ENCODE data around the gene HOXA10.

Gene HOXA10

GRCh38 chr7:27203365-27203953 is 29.3 kb upstream of the HOXA10 start:
- H3K4me3 ChIP-seq (ENCODE audit: low read length) = no peak overlapping the region
- no peak for TF ChIP-seq CTCF (conservative IDR thresholded peaks at IDR 0.05; ENCODE audit: low read length)
- DNase-seq (ENCODE audit: low read depth) = no peak

GRCh38 chr7:27202862-27203134 is 28.7 kb upstream of the HOXA10 start:
- DNase-seq (ENCODE audit: low read depth) = no peak
- TF ChIP-seq CTCF (conservative IDR thresholded peaks at IDR 0.05; ENCODE audit: low read length) = no peak

GRCh38 chr7:27202018-27202861 is 28.1 kb upstream of the HOXA10 start:
- DNase-seq (ENCODE audit: low read depth) = no peak
- no peak overlapping the region for H3K4me3 ChIP-seq (ENCODE audit: low read length)
- no peak for TF ChIP-seq CTCF (conservative IDR thresholded peaks at IDR 0.05; ENCODE audit: low read length)

More at GRCh38 chr7:27202862-27203134, 28.7 kb upstream of the HOXA10 start:
- H3K4me3 ChIP-seq (ENCODE audit: low read length) = no peak overlapping the region

GRCh38 chr7:27201580-27202017 is 27.5 kb upstream of the HOXA10 start:
- DNase-seq (ENCODE audit: low read depth) = no peak
- H3K4me3 ChIP-seq (ENCODE audit: low read length) = no peak overlapping the region
- no peak for TF ChIP-seq CTCF (conservative IDR thresholded peaks at IDR 0.05; ENCODE audit: low read length)

- no peak for DNase-seq (ENCODE audit: low read depth)
- peak overlapping the region; percentile 65 for H3K4me3 ChIP-seq (ENCODE audit: low read length)
- TF ChIP-seq CTCF (conservative IDR thresholded peaks at IDR 0.05; ENCODE audit: low read length) = peak; percentile 12; the same call in 1 of the 2 replicates
These were observed 26.9 kb upstream of the HOXA10 start for GRCh38 chr7:27200761-27201579.

GRCh38 chr7:27199849-27200760 is 26.0 kb upstream of the HOXA10 start, which contains the start of gene HOXA13:
HOXA13 (minus strand) TSS chr7:27200091; CDS start chr7:27200077, 14 bp downstream.
- H3K4me3 ChIP-seq (ENCODE audit: low read length) = peak within 1 kb of the TSS; percentile 65
- TF ChIP-seq CTCF (conservative IDR thresholded peaks at IDR 0.05; ENCODE audit: low read length) = no peak
- DNase-seq (ENCODE audit: low read depth) = peak; percentile 44
